ENCODE measurements around the gene EIF2D. TPM values are rescaled to one million over a fixed set of nuclear protein-coding genes. Genes with fewer than 3 reads are reported as not detected.
A peak's percentile ranks its signal among the peaks of the same experiment; 100 is the strongest.

The EIF2D gene
- total and polyA plus RNA-seq, 8 donors: 20.9 to 37.9 (median 29.3) TPM

DNA sequence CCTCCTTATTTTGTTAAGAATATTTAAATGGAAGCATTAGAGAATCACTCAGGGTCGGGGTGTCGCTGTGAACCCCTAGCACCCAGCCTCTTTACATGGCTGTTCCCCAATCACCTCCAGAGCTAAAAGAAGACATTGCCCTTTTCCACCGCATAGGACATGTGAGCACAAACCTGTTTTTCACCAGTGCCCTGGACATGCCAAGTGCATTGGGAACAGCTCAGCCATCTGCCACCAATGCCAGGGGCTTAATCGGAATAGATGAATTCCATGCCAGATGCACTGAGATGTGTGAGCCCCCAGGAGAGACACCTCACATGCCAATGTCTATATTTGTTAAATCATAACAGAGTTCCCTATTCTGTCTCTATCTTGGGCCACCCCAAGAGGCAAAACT is 33.3 kb downstream of the EIF2D start:
- TF ChIP-seq, protein P1, sequence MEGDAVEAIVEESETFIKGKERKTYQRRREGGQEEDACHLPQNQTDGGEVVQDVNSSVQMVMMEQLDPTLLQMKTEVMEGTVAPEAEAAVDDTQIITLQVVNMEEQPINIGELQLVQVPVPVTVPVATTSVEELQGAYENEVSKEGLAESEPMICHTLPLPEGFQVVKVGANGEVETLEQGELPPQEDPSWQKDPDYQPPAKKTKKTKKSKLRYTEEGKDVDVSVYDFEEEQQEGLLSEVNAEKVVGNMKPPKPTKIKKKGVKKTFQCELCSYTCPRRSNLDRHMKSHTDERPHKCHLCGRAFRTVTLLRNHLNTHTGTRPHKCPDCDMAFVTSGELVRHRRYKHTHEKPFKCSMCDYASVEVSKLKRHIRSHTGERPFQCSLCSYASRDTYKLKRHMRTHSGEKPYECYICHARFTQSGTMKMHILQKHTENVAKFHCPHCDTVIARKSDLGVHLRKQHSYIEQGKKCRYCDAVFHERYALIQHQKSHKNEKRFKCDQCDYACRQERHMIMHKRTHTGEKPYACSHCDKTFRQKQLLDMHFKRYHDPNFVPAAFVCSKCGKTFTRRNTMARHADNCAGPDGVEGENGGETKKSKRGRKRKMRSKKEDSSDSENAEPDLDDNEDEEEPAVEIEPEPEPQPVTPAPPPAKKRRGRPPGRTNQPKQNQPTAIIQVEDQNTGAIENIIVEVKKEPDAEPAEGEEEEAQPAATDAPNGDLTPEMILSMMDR (IDR thresholded peaks at IDR 0.05): no peak
- H3K27me3 ChIP-seq: no peaks in the 10 kb centered on the region
- no peak overlapping the region for H3K4me3 ChIP-seq
- DNase-seq (no peak), FAIRE-seq (no peak), ATAC-seq (no peak)
- no peaks in the 10 kb centered on the region for H3K36me3 ChIP-seq
- intact Hi-C loops (cut with DNase I): no loop called here
- no peak overlapping the region for H3K27ac ChIP-seq
- peaks cover 0 to 4% (median 0%) of the 10 kb centered on the region in 3 donors for H3K4me1 ChIP-seq
- no peaks in the 10 kb centered on the region for H3K9me3 ChIP-seq
- 83 to 86% methylated on average over 4 of the region's 4 CpGs for WGBS, 2 donors

DNA sequence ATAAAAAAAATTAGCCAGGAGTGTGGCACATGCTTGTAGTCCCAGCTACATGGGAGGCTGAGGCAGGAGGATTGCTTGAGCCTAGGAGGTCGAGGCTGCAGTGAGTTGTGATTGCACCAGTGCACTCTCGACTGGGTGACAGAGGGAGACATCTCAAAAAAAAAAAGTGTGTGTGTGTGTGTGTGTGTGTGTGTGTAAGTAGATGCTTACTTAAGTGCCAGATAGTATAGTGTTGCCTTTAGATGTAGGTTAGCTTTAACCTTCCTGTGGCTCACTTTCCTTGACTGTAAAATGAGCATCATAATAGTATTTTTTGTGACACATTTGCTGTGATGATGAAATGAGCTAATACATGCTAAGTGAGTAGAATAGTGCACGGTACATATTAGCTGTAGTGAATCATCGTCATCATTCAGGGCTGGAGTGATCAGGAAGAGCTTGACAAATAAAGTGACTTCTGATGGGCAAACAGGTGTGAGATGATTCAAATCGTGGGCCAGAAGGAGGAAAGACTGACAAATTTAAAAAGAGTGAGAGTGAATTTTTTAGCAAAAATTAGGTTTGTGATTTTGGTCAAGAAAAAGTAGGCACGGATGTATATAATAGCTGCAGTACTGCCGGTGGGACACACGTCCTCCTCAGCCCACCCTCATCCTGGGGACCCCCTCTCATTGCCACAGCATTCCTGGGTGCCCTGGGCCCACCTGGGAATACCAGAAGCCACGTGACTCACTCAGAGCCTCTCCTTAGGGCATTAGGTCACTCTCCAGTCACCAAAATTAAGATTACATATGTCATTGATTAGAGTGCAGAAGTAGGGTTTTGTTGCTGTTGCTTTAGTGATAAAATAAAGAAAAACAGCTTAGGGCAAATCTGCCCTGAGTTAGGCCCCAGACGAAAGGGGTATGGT is 33.9 kb downstream of the EIF2D start:
- no peaks in the 10 kb centered on the region for H3K36me3 ChIP-seq
- TF ChIP-seq, protein P1 (IDR thresholded peaks at IDR 0.05): no peak
- peaks cover 0 to 4% (median 0%) of the 10 kb centered on the region in 3 donors for H3K4me1 ChIP-seq
- H3K27me3 ChIP-seq: no peaks in the 10 kb centered on the region
- intact Hi-C loops (cut with DNase I): no loop called here
- H3K9me3 ChIP-seq: no peaks in the 10 kb centered on the region
- DNase-seq: no peak
- no peak overlapping the region for H3K27ac ChIP-seq
- 70 to 79% methylated on average over 10 of the region's 10 CpGs for WGBS, 2 donors
- no peak overlapping the region for H3K4me3 ChIP-seq
- FAIRE-seq: no peak
- ATAC-seq: peak in 2 of 4 donors; percentile 26

DNA sequence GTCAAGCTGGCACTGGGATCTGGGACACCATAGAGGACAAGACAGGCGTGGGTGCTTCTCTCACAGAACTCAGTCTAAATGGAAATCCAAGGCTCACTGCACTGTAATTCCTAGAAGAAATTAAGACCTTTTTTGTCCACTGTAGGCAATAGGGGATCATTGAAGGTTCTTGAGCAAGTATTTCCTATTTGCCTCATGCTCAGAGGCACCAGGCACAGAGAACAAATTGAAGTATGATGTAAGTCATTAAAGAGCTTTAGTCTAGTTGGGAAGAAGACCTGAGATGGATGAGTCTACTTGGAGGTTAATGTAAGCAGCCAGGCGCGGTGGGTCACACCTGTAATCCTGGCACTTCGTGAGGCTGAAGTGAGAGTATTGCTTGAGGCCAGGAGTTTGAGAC is 34.6 kb downstream of the EIF2D start:
- ATAC-seq: no peak
- Histone ChIP-seq H3K9me3 (no peaks in the 10 kb centered on the region), H3K36me3 (no peaks in the 10 kb centered on the region), H3K27me3 (no peaks in the 10 kb centered on the region), H3K4me3 (no peak overlapping the region), H3K27ac (no peak overlapping the region), H3K4me1 (peaks cover 0 to 4% (median 0%) of the 10 kb centered on the region in 3 donors)
- no peak for DNase-seq
- no peak for FAIRE-seq
- 78 to 92% methylated on average over 4 of the region's 4 CpGs for WGBS, 2 donors
- TF ChIP-seq, protein P1 (IDR thresholded peaks at IDR 0.05): no peak
- intact Hi-C loops (cut with DNase I): no loop called here

DNA sequence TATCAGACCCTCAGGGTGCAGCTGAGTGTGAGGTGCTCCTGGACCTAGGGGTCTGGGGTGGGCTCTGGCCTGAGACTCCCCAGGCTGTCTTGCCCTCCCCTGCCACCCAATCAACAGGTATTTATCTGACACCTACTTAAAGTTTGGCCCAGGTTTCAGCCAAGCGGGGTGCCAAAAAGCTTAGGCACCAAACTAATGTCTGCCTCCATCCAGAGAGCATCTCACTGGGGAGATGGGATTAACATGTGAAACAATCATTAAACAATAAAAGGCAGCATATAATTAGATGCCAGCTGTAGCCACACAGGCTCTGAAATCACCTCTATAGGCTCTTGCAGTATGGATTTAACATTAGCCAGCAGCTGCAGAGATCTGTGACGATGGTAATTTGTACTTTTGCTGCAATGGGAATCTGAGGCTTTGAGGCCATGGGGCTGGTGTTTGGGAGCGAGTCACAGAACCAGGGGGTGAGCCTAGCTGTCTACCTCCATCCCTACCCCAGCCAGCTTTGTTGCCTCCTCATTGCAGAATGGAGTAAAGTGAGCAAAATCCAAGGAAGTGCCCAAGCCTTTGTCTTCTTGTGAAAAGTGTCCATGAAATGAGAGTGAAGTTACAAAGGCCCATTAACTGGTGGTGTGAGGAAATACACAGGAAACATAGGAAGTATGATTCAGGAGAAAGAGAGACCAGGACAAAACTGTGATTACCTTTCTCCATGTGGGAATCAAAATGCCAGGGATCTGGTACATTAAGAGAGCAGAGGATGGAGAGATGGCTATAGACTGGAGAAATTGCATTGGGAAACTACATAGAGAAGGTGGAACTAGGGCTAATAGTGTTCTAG is 36.1 kb downstream of the EIF2D start:
- no peaks in the 10 kb centered on the region for H3K36me3 ChIP-seq
- DNase-seq: no peak
- no peaks in the 10 kb centered on the region for H3K27me3 ChIP-seq
- H3K27ac ChIP-seq: peak overlapping the region in 2 of 4 donors; percentile 65 to 75
- TF ChIP-seq, protein P1 (IDR thresholded peaks at IDR 0.05): no peak
- no peaks in the 10 kb centered on the region for H3K9me3 ChIP-seq
- H3K4me1 ChIP-seq: peaks cover 0 to 4% (median 0%) of the 10 kb centered on the region in 3 donors
- intact Hi-C loops (cut with DNase I): no loop called here
- no peak for FAIRE-seq
- 87 to 95% methylated on average over 3 of the region's 3 CpGs for WGBS, 2 donors
- no peak overlapping the region for H3K4me3 ChIP-seq
- no peak for ATAC-seq

Measured in pancreas (tissue), 10 donors.